HTR-8/SVneo (cell line): ENCODE measurements around the gene TMEM164.

ENCODE experiments used
- DNase-seq: peaks from one replicate; pipeline ENCODE4 v3.0.0; 2011; ENCODE audit warnings: low spot score, mixed read lengths; ENCODE audit not compliant: insufficient read length
- FAIRE-seq: peaks from 2 replicates; lab custom pipeline; 2011; peaks lifted over from hg19 to GRCh38; lab: Jason Lieb, UNC

TMEM164 gene

DNA sequence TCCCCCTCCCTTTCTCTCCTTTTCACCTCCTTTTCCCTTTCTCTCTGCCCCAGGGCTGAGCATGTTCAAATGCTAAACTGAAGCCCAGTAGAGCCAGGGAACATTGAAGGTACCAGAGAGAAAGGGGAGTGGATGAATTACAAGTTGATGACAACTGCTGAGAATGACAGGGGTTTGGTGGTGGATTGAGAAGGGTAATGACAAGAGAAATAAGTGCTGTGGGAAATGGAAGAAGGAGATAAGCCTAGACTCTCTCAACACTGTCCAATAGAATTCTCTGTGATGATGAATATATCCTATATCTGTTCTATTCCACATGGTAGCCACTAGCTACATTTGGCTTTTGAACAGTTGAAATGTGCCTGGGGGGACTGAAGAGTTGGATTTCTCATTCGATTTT lies 154.5 kb downstream of the TMEM164 start:
- DNase-seq (no peak), FAIRE-seq (no peak)

DNA sequence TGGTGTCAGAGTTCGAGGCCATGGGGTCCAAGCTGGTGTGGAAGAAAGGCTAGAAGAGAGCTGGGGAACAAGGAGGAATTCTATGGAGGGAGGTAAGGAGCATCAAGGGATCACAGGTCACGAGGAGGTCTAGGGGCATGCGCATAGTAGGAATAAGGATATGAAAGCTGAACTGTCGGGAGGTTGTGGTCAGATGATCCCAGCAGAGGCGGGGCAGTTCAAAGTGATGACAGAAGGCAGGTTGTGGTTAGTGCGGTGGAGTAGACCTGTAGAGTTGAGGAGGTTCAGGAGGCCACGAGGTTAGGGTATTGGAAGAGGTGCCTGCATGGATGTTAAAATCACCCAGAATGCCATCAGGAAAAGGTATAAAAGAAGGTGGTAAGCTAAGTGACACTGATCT lies 156.3 kb downstream of the TMEM164 start:
- DNase-seq (no peak), FAIRE-seq (no peak)

DNA sequence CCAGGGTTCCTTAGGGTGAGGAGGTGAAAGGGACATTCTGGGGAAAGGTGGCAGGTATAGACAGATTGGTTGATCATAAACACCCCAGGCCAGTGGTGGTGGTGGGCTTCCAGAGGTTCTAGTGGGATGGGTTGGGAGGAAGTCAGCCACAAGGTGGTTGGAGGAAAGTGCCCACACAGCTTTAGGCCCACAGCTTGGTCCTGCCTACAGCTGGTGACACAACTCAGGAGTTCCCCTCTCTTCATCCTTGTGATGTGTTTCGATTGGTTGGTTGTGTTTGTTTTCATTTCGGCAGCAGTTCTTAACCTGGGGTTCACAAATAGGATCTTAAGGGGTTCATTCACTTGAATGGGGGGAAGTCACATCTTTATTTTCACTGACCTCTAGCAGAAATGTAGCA lies 157.0 kb downstream of the TMEM164 start:
- no peak for FAIRE-seq

DNA sequence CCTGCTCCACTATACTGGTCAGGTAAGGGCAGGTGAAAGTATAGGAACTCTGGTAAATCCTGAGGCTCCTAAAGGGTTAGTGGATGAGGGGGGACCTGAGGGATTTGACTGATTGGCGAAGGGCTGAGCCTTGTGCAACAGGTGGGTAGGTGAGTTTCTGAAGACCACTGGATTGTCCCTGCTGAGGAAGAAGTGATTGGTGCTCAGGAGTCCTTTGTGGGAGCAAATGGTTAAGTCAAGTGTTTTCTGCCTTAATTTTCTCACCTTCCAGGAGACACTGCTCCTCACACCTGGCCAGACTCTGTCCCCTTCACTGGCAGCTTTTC lies 158.4 kb downstream of the TMEM164 start:
- DNase-seq (no peak), FAIRE-seq (no peak)

More for the DNA sequence above, 157.0 kb downstream of the TMEM164 start:
- DNase-seq: no peak

DNA sequence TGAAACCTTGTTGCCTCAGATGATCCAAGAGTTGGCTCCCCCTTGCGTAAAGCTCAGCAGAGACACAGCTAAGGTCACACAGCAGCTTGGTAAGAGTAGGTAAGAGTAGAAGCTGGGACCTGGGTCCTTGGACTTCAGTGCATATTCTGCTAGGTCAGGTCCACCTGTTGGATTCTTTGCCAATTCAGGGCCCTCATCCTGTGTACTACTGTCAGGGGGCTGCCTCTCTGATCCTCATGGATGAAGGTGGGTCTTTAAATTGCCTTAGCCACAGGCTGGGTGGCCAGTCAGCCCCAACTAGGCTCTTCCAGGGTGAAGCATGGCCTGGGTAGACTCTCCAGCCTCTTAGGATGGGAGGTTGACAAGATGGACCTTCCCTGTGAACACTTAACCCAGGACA lies 159.2 kb downstream of the TMEM164 start:
- FAIRE-seq (no peak), DNase-seq (no peak)

DNA sequence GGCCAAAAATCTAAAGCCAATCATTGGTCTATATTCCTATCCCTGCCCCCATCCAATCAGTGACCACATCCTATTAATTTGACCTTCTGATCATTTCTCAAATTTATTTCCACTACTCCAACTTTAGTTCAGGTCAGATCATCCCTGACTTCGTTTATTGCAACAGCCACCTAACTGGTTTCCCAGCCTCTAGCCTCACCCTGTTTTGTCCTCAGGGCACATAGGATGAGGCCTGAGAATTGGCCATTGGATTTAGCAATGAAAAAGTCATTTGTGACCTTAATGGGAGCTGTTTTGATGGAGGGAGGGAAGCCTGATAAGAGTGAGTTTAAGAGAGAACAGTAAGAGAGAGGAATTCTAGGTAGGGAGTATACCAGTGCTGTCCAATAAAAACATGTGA lies 160.0 kb downstream of the TMEM164 start:
- FAIRE-seq: no peak

DNA sequence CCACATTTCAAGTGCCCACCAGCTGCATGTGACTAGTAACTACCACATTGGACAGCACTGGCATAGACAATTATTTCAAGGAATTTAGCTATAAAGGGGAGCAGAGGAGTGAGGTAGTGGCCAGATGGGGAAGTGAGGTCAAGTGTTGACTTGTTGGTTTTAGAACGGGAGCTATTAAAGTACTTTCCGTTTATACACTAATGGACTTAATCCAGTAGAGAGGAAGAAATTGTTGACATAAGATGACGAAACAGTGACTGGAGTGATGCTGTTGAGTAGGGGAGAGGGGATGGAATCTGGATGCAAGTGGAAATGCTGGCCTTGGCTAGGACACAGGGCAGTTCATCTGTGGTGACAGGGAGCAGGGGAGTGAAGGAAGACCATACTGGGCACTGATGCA lies 160.6 kb downstream of the TMEM164 start:
- no peak for FAIRE-seq
- DNase-seq: no peak

More for the DNA sequence above, 160.0 kb downstream of the TMEM164 start:
- DNase-seq: no peak

DNA sequence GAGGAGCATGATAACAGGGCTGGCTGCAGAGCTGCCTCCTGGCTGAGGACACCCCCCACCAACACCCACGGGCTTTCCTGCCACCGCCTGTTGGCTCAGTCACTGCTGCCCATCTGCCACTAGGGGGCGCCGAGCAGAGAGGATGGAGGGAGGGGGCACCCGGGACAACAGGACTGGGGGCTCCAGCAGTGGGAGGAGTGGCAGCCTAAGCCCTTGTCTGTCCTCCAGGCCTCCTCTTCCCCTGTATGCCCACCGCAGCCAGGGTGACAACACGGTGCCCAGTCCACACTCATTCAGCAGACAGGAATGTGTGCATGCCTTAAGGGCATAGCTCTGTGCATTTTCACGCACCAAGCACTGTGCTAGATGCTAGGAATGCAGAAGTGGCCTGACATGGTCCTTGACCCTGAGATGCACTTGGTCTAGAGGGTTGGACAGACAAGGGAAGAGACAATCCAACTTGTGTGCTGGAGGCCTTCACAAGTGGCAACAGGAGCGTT lies 165.1 kb downstream of the TMEM164 start:
- FAIRE-seq (no peak), DNase-seq (no peak)

DNA sequence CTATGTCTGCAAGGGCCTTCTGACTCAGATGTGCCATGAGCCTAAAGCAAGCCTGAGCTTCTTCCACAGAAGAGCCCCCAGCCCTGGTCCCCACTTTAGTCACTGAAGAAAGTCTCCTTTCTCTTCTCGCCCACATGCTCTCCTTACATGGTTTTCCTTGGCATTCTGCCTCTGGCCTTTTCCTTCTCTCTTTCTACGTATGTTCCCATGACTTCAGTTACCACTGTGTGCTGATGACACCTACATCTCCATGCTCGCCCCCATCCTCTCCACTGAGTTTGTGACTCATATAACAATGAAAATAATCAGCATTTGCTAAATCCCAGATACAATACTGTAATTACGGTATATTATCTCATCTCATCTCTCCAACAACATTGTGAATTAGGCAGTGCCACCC lies 165.7 kb downstream of the TMEM164 start:
- DNase-seq: no peak
- no peak for FAIRE-seq

DNA sequence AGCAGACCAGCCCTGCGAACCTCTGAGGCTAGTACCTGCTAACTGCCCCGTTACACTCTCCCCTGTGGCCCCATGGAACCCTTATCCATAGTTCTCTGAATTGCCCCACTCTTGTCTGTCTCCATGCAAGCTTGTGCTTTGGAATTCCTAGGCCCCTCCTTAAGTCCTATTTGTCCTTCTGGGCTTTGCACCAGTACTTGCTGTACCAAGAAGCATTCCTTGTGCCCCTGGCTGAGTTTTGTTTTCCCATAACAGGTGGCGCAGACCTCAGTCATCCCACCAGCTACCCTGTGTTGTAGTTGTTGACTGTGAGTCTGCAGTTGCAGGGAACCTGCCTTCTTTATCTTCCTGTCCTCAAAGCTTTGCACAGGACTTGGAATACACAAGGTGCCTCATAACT lies 167.1 kb downstream of the TMEM164 start:
- FAIRE-seq: no peak
- no peak for DNase-seq

DNA sequence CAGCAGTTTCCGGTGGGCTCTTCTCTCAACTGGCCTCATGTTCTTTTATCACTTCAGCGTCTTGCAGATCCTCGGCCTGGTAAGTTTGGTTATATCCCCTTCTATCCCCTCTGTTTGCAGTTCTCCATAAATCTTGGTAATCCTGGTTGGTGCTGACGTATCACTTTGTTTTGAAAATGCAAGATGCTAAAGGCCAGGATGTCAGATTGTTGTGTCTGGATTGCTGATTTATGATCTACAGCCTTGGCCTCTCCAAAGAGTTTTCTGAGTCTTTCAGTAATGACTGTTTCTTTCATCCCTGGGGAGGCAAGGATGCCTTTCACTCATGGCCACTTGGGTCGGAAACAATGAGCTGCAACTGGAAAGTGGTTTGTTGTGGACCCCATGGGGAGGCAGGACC lies 168.5 kb downstream of the TMEM164 start:
- DNase-seq: no peak

DNA sequence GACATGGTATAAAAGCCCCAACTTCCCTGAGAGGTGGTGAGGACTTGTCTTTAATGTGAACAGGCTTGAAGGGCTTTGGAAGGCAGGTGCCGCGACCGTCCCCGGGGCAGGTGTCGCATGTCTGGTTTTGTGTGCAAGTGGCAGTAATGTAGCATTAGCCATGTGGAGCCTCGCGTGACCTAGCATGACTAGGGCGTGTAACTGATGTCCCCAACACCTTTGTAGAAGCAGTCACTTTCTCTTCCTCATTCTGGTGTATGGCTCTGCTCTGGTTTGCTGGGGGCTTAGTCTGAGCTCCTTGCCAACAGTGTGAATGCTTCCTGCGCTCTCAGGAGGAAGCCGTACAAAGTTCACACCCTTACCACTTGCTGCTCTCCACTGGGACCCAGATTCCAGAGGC lies 169.3 kb downstream of the TMEM164 start:
- DNase-seq (no peak), FAIRE-seq (no peak)

More for the DNA sequence above, 168.5 kb downstream of the TMEM164 start:
- FAIRE-seq: no peak

DNA sequence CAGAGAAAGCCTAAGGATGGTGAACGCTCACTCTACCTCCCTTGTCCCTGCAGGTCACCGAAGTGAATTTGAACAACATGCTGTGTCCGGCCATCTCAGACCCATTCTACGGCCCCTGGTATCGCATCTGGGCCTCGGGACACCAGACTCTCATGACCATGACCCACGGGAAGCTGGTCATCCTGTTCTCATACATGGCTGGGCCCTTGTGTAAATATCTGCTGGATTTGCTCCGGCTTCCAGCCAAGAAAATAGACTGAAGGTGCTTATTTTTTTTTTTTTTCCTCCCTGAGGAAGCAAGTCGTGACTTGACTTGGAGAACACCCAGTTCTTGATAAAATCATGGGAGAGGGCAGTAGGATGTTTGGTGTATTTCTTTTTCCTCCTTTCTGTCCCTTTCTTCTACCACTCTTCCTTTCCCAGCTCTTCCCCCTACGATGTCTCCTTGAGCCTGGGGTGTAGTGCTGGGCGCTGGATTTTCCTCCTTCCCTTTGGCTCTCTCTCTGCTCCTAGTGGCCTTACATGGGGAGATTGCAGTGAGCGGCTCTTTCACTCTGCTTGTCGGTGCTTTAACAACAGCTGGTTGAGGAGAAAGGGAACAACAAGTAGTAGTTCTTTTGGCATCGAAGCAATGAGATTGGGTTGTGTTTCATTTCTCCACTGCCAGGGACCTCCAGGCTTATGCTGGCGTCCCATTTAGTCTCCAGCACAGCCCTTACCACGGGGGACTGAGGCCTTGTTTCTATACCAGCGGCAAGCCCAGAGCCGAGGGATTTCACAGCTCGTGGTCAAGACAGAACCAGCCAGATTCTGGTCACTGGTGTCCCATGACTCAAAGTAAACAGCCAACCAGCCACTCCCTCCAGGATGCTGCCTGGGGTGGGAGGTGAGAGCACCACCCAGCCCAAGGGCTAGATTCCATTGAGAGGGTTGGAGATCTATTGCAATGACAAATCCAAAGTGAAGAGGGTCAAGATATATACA lies 170.6 kb downstream of the TMEM164 start:
- no peak for DNase-seq
- FAIRE-seq: no peak

DNA sequence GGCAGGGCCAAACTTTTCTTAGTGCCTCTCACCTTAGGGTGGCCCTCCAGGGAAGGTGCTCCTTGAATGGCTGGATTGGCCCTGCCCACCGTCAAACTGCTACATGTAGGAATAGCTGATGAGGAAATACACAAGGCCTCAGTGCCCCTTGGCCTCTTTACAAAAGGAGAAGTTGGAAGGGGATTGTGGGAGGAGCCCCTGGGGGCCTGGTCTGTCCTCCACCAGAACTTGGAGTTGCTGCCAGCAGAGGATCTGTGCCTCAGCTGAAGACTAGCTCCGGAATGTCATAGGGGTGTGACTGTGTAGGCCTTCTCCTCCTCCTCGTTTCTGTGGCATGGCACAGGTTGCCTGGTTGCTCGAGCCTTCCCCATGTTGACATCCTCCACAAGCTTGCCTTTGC lies 172.2 kb downstream of the TMEM164 start:
- no peak for FAIRE-seq
- no peak for DNase-seq

DNA sequence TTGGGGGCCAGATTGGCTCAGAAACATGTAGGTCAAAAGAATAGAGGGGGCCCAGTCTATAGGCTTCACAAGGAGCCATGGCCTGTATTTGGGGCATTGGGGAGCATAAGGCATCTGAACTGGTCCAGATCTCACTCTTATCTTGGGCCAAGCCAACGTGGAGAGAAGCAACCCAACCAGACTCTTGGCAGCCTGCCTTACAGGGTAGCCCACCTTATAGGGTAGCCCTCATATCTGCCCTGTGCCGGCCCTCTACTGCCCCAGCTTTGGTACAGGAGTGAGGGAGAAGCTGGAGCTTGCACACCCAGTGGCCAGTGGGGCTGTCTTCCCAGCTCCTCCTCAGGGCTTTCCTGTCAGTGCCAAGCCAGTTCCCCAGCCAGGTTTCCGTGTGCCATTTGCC lies 172.8 kb downstream of the TMEM164 start:
- FAIRE-seq (no peak), DNase-seq (no peak)

DNA sequence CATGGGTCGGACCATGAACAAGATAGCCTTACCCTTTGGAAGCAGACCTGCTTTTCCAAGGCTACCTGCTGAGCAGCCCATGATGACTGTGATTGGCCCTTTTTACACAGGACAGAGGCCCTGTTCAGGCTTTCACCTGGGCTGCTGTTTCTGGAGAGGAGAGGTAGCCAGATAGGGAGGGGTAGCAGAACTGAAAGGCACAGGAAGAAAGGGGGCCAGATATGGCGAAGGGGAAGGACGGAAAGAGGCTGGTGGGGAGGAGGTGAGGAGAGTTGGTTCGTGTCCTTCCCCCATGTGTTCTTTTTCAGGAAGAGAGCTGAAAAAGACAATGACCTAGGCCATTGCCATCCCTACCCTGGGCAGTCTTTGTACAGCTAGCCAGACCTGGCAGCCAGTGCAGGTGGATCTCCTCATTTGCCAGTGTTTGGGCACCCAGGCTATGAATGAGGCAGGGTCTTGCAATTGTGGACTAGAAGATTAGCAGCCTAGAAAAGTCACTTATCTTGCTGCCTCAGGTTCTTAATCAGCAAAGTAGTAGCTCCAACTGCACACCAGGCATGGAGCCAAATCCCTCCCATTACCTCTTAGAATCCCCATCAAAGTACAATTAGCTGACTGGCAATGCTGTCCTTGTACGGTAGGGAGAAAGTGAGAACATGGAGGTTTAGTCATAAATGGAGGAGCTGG lies 175.4 kb downstream of the TMEM164 start:
- FAIRE-seq: no peak
- no peak for DNase-seq

DNA sequence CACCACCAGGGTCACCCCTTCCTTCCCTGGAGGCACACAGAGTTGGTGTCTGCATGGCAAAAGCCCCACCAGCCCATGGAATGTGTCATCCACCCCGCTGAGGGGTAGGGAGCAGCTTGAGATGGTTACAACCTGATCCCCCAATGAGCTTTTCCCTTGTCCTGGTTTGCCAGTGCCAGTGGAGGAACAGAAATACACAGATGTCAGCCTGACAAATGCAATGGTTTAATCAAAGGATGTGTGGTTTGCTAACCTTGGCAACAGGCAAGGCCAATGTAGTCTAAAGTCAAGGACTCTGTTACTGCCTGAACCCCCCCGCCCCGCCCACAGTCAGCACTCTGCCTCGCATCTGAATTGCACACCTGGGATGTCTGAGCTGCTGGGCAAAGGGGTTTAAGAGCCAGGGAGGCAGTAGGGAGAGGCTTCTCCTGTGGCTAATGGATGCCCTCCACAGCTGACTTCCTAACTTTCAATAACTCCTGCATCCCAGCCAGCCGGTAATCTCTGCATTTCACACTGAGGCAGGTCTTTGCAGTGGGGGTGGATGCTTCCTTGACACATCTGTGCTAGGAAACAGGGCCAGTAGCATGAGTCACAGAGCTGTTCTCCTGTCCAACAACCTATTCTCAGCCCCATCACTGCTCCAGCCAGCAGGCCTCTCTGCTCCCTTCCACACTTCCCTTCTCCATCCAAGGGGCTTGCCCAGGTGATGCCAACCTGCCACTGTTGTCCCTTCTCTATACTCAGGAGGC lies 177.4 kb downstream of the TMEM164 start:
- FAIRE-seq (no peak), DNase-seq (no peak)

DNA sequence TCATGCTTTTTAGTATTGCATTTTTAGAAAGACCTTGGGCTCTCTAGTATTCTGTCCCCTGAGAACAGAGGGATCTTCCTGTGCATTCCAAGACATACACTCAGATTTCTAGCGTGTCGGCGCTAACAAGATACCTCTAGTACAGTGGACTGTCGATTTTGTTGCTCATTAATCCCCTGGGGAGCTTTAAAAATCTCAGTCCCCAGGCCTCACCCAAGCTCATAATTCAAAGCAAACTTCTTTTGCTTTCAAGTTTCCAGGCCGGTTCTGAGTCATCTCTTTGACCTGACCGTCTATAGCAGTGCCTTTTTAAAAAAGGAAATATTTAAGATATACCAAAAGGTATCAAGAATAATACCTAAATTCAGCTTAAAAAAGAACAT lies 178.0 kb downstream of the TMEM164 start:
- FAIRE-seq (no peak), DNase-seq (no peak)

DNA sequence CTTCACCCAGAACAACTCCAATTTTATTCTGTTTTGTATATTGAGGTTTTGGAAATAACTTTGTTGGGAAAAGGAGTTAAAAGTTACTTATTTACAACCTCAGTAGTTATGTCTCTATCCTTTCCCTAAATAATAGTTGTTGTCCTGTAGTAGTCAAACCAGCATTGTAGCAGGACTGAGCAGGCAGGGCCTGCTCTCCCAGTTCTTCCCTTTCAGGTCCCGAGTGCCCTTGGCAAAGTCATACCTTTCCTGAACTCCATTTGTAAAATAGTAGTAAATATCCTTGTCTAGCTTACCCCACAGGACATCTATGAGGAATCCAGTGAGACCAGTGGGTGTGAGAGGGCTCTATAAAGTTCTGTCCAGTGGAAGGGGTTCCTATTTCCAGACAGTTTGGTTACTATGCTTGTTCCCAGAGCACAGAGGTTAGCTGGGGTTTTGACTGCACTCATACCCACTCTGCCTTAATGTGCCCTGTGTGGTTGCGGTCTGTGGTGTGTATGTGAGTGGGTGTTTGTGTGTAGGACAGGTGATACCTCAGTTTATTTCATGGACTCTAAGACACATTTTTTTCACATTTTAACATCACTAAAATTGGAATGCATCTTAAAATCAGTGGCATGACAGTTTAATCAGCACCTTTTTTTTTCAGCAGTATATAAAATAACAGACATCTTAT lies 178.7 kb downstream of the TMEM164 start:
- DNase-seq (no peak), FAIRE-seq (no peak)

DNA sequence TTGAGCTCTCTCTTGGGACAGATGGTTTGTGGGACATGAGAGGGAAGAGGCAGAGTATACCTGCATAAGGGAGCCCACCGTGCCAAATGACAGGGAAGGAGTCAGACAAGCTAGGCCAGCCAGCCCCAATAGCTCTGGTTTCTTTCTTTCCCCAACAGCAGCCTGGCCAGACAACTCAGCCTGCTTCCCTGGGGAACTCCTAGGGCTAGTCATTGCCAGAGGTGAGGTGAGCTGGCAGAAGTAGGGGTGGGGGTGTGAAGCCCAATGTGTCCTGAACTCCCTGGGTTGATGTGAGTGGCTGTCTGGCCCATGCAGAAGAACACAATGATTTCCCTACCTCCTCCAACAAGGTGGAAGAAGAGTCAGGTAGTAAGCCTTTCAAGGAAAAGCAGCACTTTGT lies 179.4 kb downstream of the TMEM164 start:
- no peak for FAIRE-seq
- no peak for DNase-seq
